Measurements from ENCODE around the gene PATE4.
"Not testable (repeated sequence)": the region's sequence is repeated elsewhere in the genome, so short reads cannot be mapped to it uniquely, and the experiment has no call there.

PATE4 gene

GRCh38 chr11:125802387-125802786 is 30.7 kb upstream of the PATE4 start:
- Histone ChIP-seq H3K18ac (ENCODE audit: low read length) (no peak overlapping the region), H4K8ac (ENCODE audit: low read depth, low read length) (no peak overlapping the region), H3K4me1 (ENCODE audit: control insufficient read depth, low read depth, low read length) (no peaks in the 10 kb centered on the region), H3K27ac (ENCODE audit: low read depth, low read length) (no peak overlapping the region), H3K9ac (ENCODE audit: low read length) (no peak overlapping the region), H2BK15ac (replicated peaks; ENCODE audit: low read depth) (no peak overlapping the region), H3K4me3 (ENCODE audit: low read length) (no peak overlapping the region), H4K5ac (ENCODE audit: low read length) (no peak overlapping the region), H3K27me3 (ENCODE audit: insufficient read depth, low read length, poor library complexity) (no peaks in the 10 kb centered on the region), H3K4me2 (ENCODE audit: low read length) (no peak overlapping the region), H3K36me3 (ENCODE audit: control insufficient read depth, insufficient read depth, low read length) (no peaks in the 10 kb centered on the region), H3K23ac (ENCODE audit: low read length) (no peak overlapping the region), H2BK5ac (ENCODE audit: low read length) (no peak overlapping the region), H2AK5ac (ENCODE audit: low read length) (no peak overlapping the region), H2BK120ac (ENCODE audit: low read depth, low read length) (no peak overlapping the region), H3K4ac (ENCODE audit: low read depth, low read length) (no peak overlapping the region), H3K79me2 (ENCODE audit: control insufficient read depth, insufficient read depth, low read length) (no peaks in the 10 kb centered on the region), H3K79me1 (ENCODE audit: low read length) (no peaks in the 10 kb centered on the region), H3K56ac (ENCODE audit: low read length) (no peak overlapping the region)
- WGBS (ENCODE audit: extremely low coverage, insufficient coverage, low lambda C conversion rate) = no CpG with 5 or more reads among the region's 1 CpG
- DNase-seq = no peak

GRCh38 chr11:125807909-125808308 is 25.2 kb upstream of the PATE4 start:
- no peak overlapping the region for H3K9ac ChIP-seq (ENCODE audit: low read length)
- DNase-seq = no peak
- H2BK15ac ChIP-seq (replicated peaks; ENCODE audit: low read depth) = no peak overlapping the region
- no peak overlapping the region for H2AK5ac ChIP-seq (ENCODE audit: low read length)
- H3K56ac ChIP-seq (ENCODE audit: low read length) = no peak overlapping the region
- no peak overlapping the region for H4K5ac ChIP-seq (ENCODE audit: low read length)
- H3K36me3 ChIP-seq (ENCODE audit: control insufficient read depth, insufficient read depth, low read length) = no peaks in the 10 kb centered on the region
- H3K23ac ChIP-seq (ENCODE audit: low read length) = no peak overlapping the region
- no peaks in the 10 kb centered on the region for H3K4me1 ChIP-seq (ENCODE audit: control insufficient read depth, low read depth, low read length)
- no peak overlapping the region for H3K4me3 ChIP-seq (ENCODE audit: low read length)
- no peak overlapping the region for H2BK5ac ChIP-seq (ENCODE audit: low read length)
- no peak overlapping the region for H4K8ac ChIP-seq (ENCODE audit: low read depth, low read length)
- H3K4me2 ChIP-seq (ENCODE audit: low read length) = no peak overlapping the region
- H3K27ac ChIP-seq (ENCODE audit: low read depth, low read length) = no peak overlapping the region
- no peak overlapping the region for H3K18ac ChIP-seq (ENCODE audit: low read length)
- H2BK120ac ChIP-seq (ENCODE audit: low read depth, low read length) = no peak overlapping the region
- no CpG with 5 or more reads among the region's 1 CpG for WGBS (ENCODE audit: extremely low coverage, insufficient coverage, low lambda C conversion rate)
- H3K79me2 ChIP-seq (ENCODE audit: control insufficient read depth, insufficient read depth, low read length) = no peaks in the 10 kb centered on the region
- H3K4ac ChIP-seq (ENCODE audit: low read depth, low read length) = no peak overlapping the region
- no peaks in the 10 kb centered on the region for H3K27me3 ChIP-seq (ENCODE audit: insufficient read depth, low read length, poor library complexity)
- no peaks in the 10 kb centered on the region for H3K79me1 ChIP-seq (ENCODE audit: low read length)

GRCh38 chr11:125835748-125836147 is 2.6 kb downstream of the PATE4 start:
- no CpG with 5 or more reads among the region's 6 CpGs for WGBS (ENCODE audit: extremely low coverage, insufficient coverage, low lambda C conversion rate)
- DNase-seq = no peak
- Histone ChIP-seq H4K5ac (ENCODE audit: low read length) (no peak overlapping the region), H3K4me2 (ENCODE audit: low read length) (no peak overlapping the region), H3K27ac (ENCODE audit: low read depth, low read length) (no peak overlapping the region), H3K79me2 (ENCODE audit: control insufficient read depth, insufficient read depth, low read length) (no peaks in the 10 kb centered on the region), H3K27me3 (ENCODE audit: insufficient read depth, low read length, poor library complexity) (no peaks in the 10 kb centered on the region), H3K23ac (ENCODE audit: low read length) (no peak overlapping the region), H2BK15ac (replicated peaks; ENCODE audit: low read depth) (no peak overlapping the region), H2BK120ac (ENCODE audit: low read depth, low read length) (no peak overlapping the region), H3K56ac (ENCODE audit: low read length) (no peak overlapping the region), H3K9ac (ENCODE audit: low read length) (no peak overlapping the region), H2BK5ac (ENCODE audit: low read length) (no peak overlapping the region), H2AK5ac (ENCODE audit: low read length) (no peak overlapping the region), H3K4me1 (ENCODE audit: control insufficient read depth, low read depth, low read length) (no peaks in the 10 kb centered on the region), H3K36me3 (ENCODE audit: control insufficient read depth, insufficient read depth, low read length) (no peaks in the 10 kb centered on the region), H3K4me3 (ENCODE audit: low read length) (no peak overlapping the region), H3K18ac (ENCODE audit: low read length) (no peak overlapping the region), H3K4ac (ENCODE audit: low read depth, low read length) (no peak overlapping the region), H3K79me1 (ENCODE audit: low read length) (no peaks in the 10 kb centered on the region), H4K8ac (ENCODE audit: low read depth, low read length) (no peak overlapping the region)

GRCh38 chr11:125842321-125842948 is 9.3 kb downstream of the PATE4 start:
- no peak overlapping the region for H4K5ac ChIP-seq (ENCODE audit: low read length)
- H3K4me1 ChIP-seq (ENCODE audit: control insufficient read depth, low read depth, low read length) = no peaks in the 10 kb centered on the region
- H3K27ac ChIP-seq (ENCODE audit: low read depth, low read length) = no peak overlapping the region
- no peaks in the 10 kb centered on the region for H3K79me2 ChIP-seq (ENCODE audit: control insufficient read depth, insufficient read depth, low read length)
- no CpG with 5 or more reads among the region's 3 CpGs for WGBS (ENCODE audit: extremely low coverage, insufficient coverage, low lambda C conversion rate)
- no peak overlapping the region for H3K4me3 ChIP-seq (ENCODE audit: low read length)
- H2BK15ac ChIP-seq (replicated peaks; ENCODE audit: low read depth) = no peak overlapping the region
- no peak overlapping the region for H3K4ac ChIP-seq (ENCODE audit: low read depth, low read length)
- no peak overlapping the region for H3K9ac ChIP-seq (ENCODE audit: low read length)
- no peaks in the 10 kb centered on the region for H3K79me1 ChIP-seq (ENCODE audit: low read length)
- no peak overlapping the region for H4K8ac ChIP-seq (ENCODE audit: low read depth, low read length)
- H3K36me3 ChIP-seq (ENCODE audit: control insufficient read depth, insufficient read depth, low read length) = no peaks in the 10 kb centered on the region
- peak; percentile 24 for DNase-seq
- no peak overlapping the region for H2AK5ac ChIP-seq (ENCODE audit: low read length)
- H3K4me2 ChIP-seq (ENCODE audit: low read length) = no peak overlapping the region
- no peak overlapping the region for H3K23ac ChIP-seq (ENCODE audit: low read length)
- H2BK120ac ChIP-seq (ENCODE audit: low read depth, low read length) = no peak overlapping the region
- no peaks in the 10 kb centered on the region for H3K27me3 ChIP-seq (ENCODE audit: insufficient read depth, low read length, poor library complexity)
- no peak overlapping the region for H2BK5ac ChIP-seq (ENCODE audit: low read length)
- no peak overlapping the region for H3K56ac ChIP-seq (ENCODE audit: low read length)
- H3K18ac ChIP-seq (ENCODE audit: low read length) = no peak overlapping the region

- H3K4ac ChIP-seq (ENCODE audit: low read depth, low read length) = no peak overlapping the region
- H2AK5ac ChIP-seq (ENCODE audit: low read length) = no peak overlapping the region
Observed at GRCh38 chr11:125846188-125846587, 13.1 kb downstream of the PATE4 start.

GRCh38 chr11:125857670-125858069 is 24.6 kb downstream of the PATE4 start:
- WGBS (ENCODE audit: extremely low coverage, insufficient coverage, low lambda C conversion rate) = no CpG with 5 or more reads among the region's 9 CpGs
- H4K8ac ChIP-seq (ENCODE audit: low read depth, low read length); H3K23ac ChIP-seq (ENCODE audit: low read length); DNase-seq; H2BK5ac ChIP-seq (ENCODE audit: low read length); H4K5ac ChIP-seq (ENCODE audit: low read length); H3K9ac ChIP-seq (ENCODE audit: low read length); H3K79me1 ChIP-seq (ENCODE audit: low read length); H3K4me3 ChIP-seq (ENCODE audit: low read length); H3K56ac ChIP-seq (ENCODE audit: low read length); H2BK15ac ChIP-seq (replicated peaks; ENCODE audit: low read depth); H3K18ac ChIP-seq (ENCODE audit: low read length); H3K27me3 ChIP-seq (ENCODE audit: insufficient read depth, low read length, poor library complexity); H3K4me1 ChIP-seq (ENCODE audit: control insufficient read depth, low read depth, low read length); H2BK120ac ChIP-seq (ENCODE audit: low read depth, low read length); H3K27ac ChIP-seq (ENCODE audit: low read depth, low read length); H2AK5ac ChIP-seq (ENCODE audit: low read length); H3K4me2 ChIP-seq (ENCODE audit: low read length); H3K4ac ChIP-seq (ENCODE audit: low read depth, low read length); H3K79me2 ChIP-seq (ENCODE audit: control insufficient read depth, insufficient read depth, low read length); H3K36me3 ChIP-seq (ENCODE audit: control insufficient read depth, insufficient read depth, low read length): not testable (repeated sequence)

More at GRCh38 chr11:125846188-125846587, 13.1 kb downstream of the PATE4 start:
- Histone ChIP-seq H4K8ac (ENCODE audit: low read depth, low read length) (no peak overlapping the region), H3K27me3 (ENCODE audit: insufficient read depth, low read length, poor library complexity) (no peaks in the 10 kb centered on the region), H3K79me2 (ENCODE audit: control insufficient read depth, insufficient read depth, low read length) (no peaks in the 10 kb centered on the region), H2BK120ac (ENCODE audit: low read depth, low read length) (no peak overlapping the region), H3K4me2 (ENCODE audit: low read length) (no peak overlapping the region), H3K18ac (ENCODE audit: low read length) (no peak overlapping the region), H3K56ac (ENCODE audit: low read length) (no peak overlapping the region), H3K4me1 (ENCODE audit: control insufficient read depth, low read depth, low read length) (no peaks in the 10 kb centered on the region), H3K4me3 (ENCODE audit: low read length) (no peak overlapping the region), H3K36me3 (ENCODE audit: control insufficient read depth, insufficient read depth, low read length) (no peaks in the 10 kb centered on the region), H4K5ac (ENCODE audit: low read length) (no peak overlapping the region), H3K27ac (ENCODE audit: low read depth, low read length) (no peak overlapping the region), H3K9ac (ENCODE audit: low read length) (no peak overlapping the region), H3K23ac (ENCODE audit: low read length) (no peak overlapping the region), H3K79me1 (ENCODE audit: low read length) (no peaks in the 10 kb centered on the region), H2BK5ac (ENCODE audit: low read length) (no peak overlapping the region), H2BK15ac (replicated peaks; ENCODE audit: low read depth) (no peak overlapping the region)
- no peak for DNase-seq

All from mesendoderm (in vitro differentiated cells).